GM23338 (cell line): ENCODE measurements around the gene UNC5B. TPM values are rescaled to one million over a fixed set of nuclear protein-coding genes. Genes with fewer than 3 reads are reported as not detected.

Experiments used
- ATAC-seq: fragments of 200-7000 bp; cut with Tn5 transposase; 3 replicates; pipeline ENCODE4 v1.9.1; 2020
- DNase-seq: peaks from one replicate; pipeline ENCODE4 v3.0.0-alpha.2; 2015; ENCODE audit warnings: low spot score
- H2AFZ ChIP-seq: fragments of 200-600 bp; sonication (generic); 2 replicates; pipeline ENCODE4 v1.8.0; 2016; ENCODE audit warnings: antibody characterized with exemption, mild to moderate bottlenecking, moderate library complexity
- H3F3A ChIP-seq: fragments of 200-600 bp; sonication (generic); replicated peaks from 2 replicates; pipeline ENCODE4 v1.8.0; 2017; ENCODE audit warnings: antibody characterized with exemption, mixed run types, low read depth
- H3K27ac ChIP-seq: fragments of 200-600 bp; sonication (generic); 2 replicates; pipeline ENCODE4 v1.6.1; 2016; ENCODE audit warnings: low read depth
- H3K27me3 ChIP-seq: fragments of 200-600 bp; sonication (generic); 2 replicates; pipeline ENCODE4 v1.8.0; 2016; ENCODE audit warnings: mild to moderate bottlenecking, mixed run types, moderate library complexity; ENCODE audit not compliant: insufficient read depth
- H3K36me3 ChIP-seq: fragments of 200-600 bp; sonication (generic); 2 replicates; pipeline ENCODE4 v1.8.0; 2016; ENCODE audit warnings: mild to moderate bottlenecking; ENCODE audit not compliant: insufficient read depth
- H3K4me1 ChIP-seq: fragments of 200-600 bp; sonication (generic); 2 replicates; pipeline ENCODE4 v1.8.0; 2016; ENCODE audit warnings: mild to moderate bottlenecking, moderate library complexity; ENCODE audit not compliant: insufficient read depth
- H3K4me2 ChIP-seq: fragments of 200-600 bp; sonication (generic); 2 replicates; pipeline ENCODE4 v1.7.1; 2017; ENCODE audit warnings: mixed run types
- H3K4me3 ChIP-seq: fragments of 200-600 bp; sonication (generic); 2 replicates; pipeline ENCODE4 v1.6.1; 2016; ENCODE audit warnings: mixed run types
- H3K79me2 ChIP-seq: fragments of 200-600 bp; sonication (generic); replicated peaks from 2 replicates; pipeline ENCODE4 v1.8.0; 2017; ENCODE audit warnings: mild to moderate bottlenecking; ENCODE audit not compliant: insufficient read depth
- H3K9me2 ChIP-seq: fragments of 200-600 bp; sonication (generic); 2 replicates; pipeline ENCODE4 v1.8.0; 2017; ENCODE audit not compliant: insufficient read depth
- H4K20me1 ChIP-seq: fragments of 200-600 bp; sonication (generic); replicated peaks from 2 replicates; pipeline ENCODE4 v1.8.0; 2017; ENCODE audit warnings: mild to moderate bottlenecking; ENCODE audit not compliant: insufficient read depth
- H3K27ac Mint-ChIP-seq: 2 replicates; pipeline ENCODE4 v1.8.0; 2020; ENCODE audit warnings: inconsistent platforms, mild to moderate bottlenecking, moderate library complexity, mixed read lengths
- H3K27me3 Mint-ChIP-seq: 3 replicates; pipeline ENCODE4 v1.8.0; 2022; ENCODE audit warnings: low read depth, mild to moderate bottlenecking, moderate library complexity, mixed read lengths, inconsistent platforms; ENCODE audit not compliant: insufficient read depth, poor library complexity
- H3K36me3 Mint-ChIP-seq: 3 replicates; pipeline ENCODE4 v1.8.0; 2021; ENCODE audit warnings: low read depth, mild to moderate bottlenecking, inconsistent platforms, moderate library complexity, mixed read lengths
- H3K4me1 Mint-ChIP-seq: 3 replicates; pipeline ENCODE4 v1.8.0; 2020; ENCODE audit warnings: mild to moderate bottlenecking, inconsistent platforms, mixed read lengths
- H3K4me3 Mint-ChIP-seq: 3 replicates; pipeline ENCODE4 v1.8.0; 2021; ENCODE audit warnings: moderate library complexity, mild to moderate bottlenecking, inconsistent platforms, mixed read lengths
- H3K9me3 Mint-ChIP-seq: 3 replicates; pipeline ENCODE4 v1.8.0; 2020; ENCODE audit warnings: moderate library complexity, mild to moderate bottlenecking, inconsistent platforms, mixed read lengths
- CREB1 ChIP-seq: fragments of 250-450 bp; sonication (Bioruptor Pico); IDR thresholded peaks from 2 replicates; pipeline ENCODE4 v1.5.0; 2020; ENCODE audit warnings: low read depth, mild to moderate bottlenecking, moderate library complexity
- CTCF ChIP-seq, 2 experiments: fragments of 200-600 bp in 1 of 2; sonication (generic) in 1 of 2; conservative IDR thresholded peaks; 2 replicates each; pipeline versions ENCODE4 v1.5.1 to v1.6.1; 2016 to 2017; ENCODE audit warnings: antibody characterized with exemption in 2 of 2, low read depth in 2 of 2, mild to moderate bottlenecking in 2 of 2, moderate library complexity in 1 of 2
- EZH2phosphoT487 ChIP-seq: fragments of 200-600 bp; sonication (generic); IDR thresholded peaks from one replicate; pipeline ENCODE4 v1.8.1; 2018; ENCODE audit warnings: antibody characterized with exemption; ENCODE audit not compliant: unreplicated experiment
- NANOG ChIP-seq: IDR thresholded peaks from 2 replicates; pipeline ENCODE4 v1.6.1; 2016; ENCODE audit warnings: antibody characterized with exemption, borderline replicate concordance
- REST ChIP-seq: IDR thresholded peaks from one replicate; pipeline ENCODE4 v1.6.1; 2018; ENCODE audit warnings: antibody characterized with exemption; ENCODE audit not compliant: unreplicated experiment
- STAT1 ChIP-seq: IDR thresholded peaks from one replicate; pipeline ENCODE4 v1.6.1; 2016; ENCODE audit warnings: antibody characterized with exemption; ENCODE audit not compliant: unreplicated experiment
- ZNF462 ChIP-seq: fragments of 250-450 bp; sonication (Bioruptor Pico); IDR thresholded peaks from 2 replicates; pipeline ENCODE4 v1.5.0; 2020; ENCODE audit warnings: mild to moderate bottlenecking, moderate library complexity
- polyA plus RNA-seq: library from polyadenylated mRNA; unstranded; fragments of >200 nt; fragmentation: Nextera tagmentation; extraction: Ambion mirVana; gene quantifications from 2 replicates; pipeline ENCODE4 v1.2.1, GENCODE V29; 2016
- total RNA-seq: library from RNA; depleted of rRNA; stranded (reverse); fragments of >200 nt; shearing (Covaris generic); gene quantifications from 2 replicates; pipeline ENCODE4 v1.2.3, GENCODE V29; 2014

The UNC5B gene
- total and polyA plus RNA-seq, 2 experiments from 2014 or later = 8.0 to 31.2 TPM

GRCh38 chr10:71257319-71257997 is 45.1 kb downstream of the UNC5B start (continued):
- TF ChIP-seq CTCF (conservative IDR thresholded peaks at IDR 0.05; ENCODE audit: low read depth in 2 of 2) = no peak
- no peak for TF ChIP-seq NANOG
- no peak for TF ChIP-seq EZH2phosphoT487

GRCh38 chr10:71258046-71258445 is 45.7 kb downstream of the UNC5B start:
- Histone ChIP-seq H3K4me1 (peaks cover 41% of the 10 kb centered on the region), H3K27ac (no peak overlapping the region), H4K20me1 (peaks cover under 1% of the 10 kb centered on the region), H3K36me3 (no peaks in the 10 kb centered on the region), H3K79me2 (peaks cover 9% of the 10 kb centered on the region; the same call in 1 of the 2 replicates), H3F3A (no peaks in the 10 kb centered on the region), H3K9me2 (no peaks in the 10 kb centered on the region), H3K4me3 (no peak overlapping the region), H3K4me2 (no peak overlapping the region), H3K27me3 (no peaks in the 10 kb centered on the region), H2AFZ (no peak overlapping the region)
- Mint-ChIP-seq H3K9me3 (no peaks in the 10 kb centered on the region), H3K4me3 (no peak overlapping the region), H3K27ac (no peak overlapping the region), H3K27me3 (peaks cover 16% of the 10 kb centered on the region), H3K36me3 (no peaks in the 10 kb centered on the region; the same call in 1 of the 3 replicates), H3K4me1 (peaks cover 61% of the 10 kb centered on the region)
- no peak for ATAC-seq
- DNase-seq = no peak
- no peak for TF ChIP-seq CTCF (conservative IDR thresholded peaks at IDR 0.05; ENCODE audit: low read depth in 2 of 2)
- no peak for TF ChIP-seq ZNF462 (CRISPR knock-in tag)
- no peak for TF ChIP-seq STAT1
- TF ChIP-seq CREB1 (CRISPR knock-in tag) = no peak
- TF ChIP-seq REST = no peak
